ENCODE results near the gene PPP1R14D.
"Not testable (repeated sequence)": the region's sequence is repeated elsewhere in the genome, so short reads cannot be mapped to it uniquely, and the experiment has no call there.

PPP1R14D gene, protein sequence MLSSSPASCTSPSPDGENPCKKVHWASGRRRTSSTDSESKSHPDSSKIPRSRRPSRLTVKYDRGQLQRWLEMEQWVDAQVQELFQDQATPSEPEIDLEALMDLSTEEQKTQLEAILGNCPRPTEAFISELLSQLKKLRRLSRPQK

DNA sequence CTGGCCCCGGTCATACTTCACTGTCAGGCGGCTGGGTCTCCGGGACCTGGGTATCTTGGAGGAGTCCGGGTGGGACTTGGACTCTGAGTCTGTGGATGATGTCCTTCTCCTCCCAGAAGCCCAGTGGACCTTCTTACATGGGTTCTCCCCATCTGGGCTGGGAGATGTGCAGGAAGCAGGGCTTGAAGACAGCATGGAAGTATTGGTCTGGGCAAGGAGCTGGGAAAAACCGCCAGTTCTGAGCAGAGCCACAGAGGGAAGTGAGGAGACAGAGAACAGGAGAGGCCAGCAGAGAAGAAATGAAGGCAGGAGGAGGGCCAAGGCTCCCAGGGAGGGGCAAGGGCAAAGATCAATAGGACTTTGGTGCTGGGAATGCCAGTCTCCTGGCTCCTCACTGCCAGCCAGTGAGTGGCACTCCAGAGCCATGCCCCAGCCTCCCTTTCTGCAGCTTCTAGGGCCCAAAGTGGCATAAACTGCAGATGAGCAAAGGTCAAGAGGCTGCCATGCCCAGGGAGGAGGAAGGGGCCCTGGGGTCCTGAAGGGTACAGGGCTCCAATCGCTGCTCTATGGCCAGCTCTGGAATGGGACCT, at the start of gene PPP1R14D:
PPP1R14D (minus strand) TSS at position 262 of the 590 bp plus-strand sequence; CDS start at position 195, 67 bp downstream.
- intact Hi-C loops (cut with DNase I): no loop called here
- no peak for DNase-seq

DNA sequence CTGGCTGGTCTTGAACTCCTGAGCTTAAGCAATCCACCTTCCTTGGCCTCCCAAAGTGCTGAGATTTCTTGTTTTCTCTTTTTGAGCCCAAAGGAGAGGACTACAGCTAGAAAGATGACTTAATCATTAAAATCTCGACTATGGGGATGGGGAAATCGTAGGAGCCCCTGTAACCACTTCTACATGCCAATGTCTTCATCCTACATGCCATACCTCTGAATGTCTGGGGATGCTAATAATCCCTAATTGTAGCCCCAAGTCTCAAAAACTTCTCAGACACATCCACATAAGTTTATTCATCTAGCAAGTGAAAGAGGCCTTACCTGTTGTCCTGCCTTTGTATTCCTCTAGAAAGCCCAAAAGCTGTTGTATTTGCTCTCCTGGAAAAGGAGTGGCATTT, 49.2 kb upstream of the PPP1R14D start:
- no peak for DNase-seq
- intact Hi-C loops (cut with DNase I): no loop called here

DNA sequence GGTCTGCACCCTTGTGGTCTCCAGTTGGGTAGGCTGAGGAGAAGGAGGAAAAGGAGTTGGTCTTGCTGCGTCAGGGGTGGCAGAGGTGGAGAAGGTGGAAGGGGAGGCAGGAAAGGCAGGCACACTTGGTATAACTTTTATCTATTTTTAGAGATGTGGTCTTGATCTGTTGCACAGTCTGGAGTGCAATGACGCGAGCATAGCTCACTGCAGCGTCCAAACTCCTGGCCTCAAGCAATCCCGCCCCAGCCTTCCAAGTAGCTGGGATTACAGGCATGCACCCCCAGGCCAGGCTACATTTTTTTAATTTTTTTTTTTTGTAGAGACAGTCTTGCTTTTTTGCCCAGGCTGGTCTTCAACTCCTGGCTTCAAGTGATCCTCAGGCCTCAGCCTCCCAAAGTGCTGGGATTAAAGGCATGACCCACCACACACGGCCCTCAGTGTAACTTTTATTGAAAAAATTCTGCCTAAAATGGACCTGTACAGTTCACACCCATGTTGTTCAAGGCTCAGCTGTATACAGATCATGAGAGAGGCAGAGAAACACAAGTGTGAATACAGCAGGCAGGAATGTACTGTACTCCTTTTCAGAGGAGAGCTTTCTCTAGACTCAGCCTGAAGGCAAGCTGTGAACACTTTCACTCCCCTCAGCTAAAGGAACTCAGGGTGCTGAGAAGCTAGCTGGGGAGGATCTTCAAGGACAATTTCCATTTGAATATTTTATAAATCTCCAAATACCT, 47.7 kb upstream of the PPP1R14D start:
- no peak for DNase-seq
- intact Hi-C loops (cut with DNase I): no loop called here

DNA sequence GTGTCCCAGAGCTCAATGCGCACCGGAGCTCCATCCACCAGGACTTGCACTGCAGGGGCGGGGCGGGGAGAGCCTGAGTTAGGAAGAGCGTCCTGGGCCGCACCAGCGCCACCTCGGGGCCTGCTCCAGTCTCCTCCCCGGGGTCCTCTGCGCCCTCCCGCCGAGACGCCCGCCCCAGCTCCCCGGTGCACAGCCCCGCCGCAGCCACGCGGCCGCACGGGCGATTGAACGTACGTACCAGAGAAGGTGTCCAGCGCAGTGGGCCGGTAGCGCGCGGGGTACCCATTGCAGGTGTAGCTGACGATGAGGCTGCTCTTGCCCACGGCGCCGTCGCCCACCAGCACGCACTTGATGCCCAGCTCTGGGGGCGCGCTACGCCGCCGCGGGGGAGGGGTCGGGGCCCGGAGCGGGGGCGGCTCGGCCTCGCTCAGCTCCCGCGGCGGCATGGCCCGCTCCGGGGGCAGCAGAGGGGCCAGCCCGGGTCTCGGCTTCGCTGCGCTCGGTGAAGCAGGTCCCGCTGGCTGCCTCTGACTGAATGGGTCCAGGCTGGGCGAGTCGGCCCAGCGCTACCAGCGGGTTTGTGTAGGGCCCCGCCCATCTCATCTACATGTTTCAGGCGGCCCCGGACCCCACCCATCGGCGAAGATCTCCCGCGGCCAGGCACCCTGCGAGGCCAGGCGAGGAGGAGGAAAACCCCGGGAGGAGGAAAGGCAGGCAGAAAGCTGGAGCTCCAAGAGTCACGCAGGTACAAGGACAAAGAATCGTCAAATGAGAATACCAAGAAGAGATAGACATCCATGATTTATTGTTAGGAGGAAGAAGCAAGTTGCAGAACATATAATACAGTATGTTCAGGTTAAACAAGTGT, 45.4 kb upstream of the PPP1R14D start, which contains the start of gene RHOV:
RHOV (minus strand) TSS at position 541 of the 868 bp plus-strand sequence; CDS start at position 446, 95 bp downstream.
- DNase-seq: peak in 41 of 42 donors; percentile 30 to 88 (median 60)
- intact Hi-C loops (cut with DNase I): no loop called here

DNA sequence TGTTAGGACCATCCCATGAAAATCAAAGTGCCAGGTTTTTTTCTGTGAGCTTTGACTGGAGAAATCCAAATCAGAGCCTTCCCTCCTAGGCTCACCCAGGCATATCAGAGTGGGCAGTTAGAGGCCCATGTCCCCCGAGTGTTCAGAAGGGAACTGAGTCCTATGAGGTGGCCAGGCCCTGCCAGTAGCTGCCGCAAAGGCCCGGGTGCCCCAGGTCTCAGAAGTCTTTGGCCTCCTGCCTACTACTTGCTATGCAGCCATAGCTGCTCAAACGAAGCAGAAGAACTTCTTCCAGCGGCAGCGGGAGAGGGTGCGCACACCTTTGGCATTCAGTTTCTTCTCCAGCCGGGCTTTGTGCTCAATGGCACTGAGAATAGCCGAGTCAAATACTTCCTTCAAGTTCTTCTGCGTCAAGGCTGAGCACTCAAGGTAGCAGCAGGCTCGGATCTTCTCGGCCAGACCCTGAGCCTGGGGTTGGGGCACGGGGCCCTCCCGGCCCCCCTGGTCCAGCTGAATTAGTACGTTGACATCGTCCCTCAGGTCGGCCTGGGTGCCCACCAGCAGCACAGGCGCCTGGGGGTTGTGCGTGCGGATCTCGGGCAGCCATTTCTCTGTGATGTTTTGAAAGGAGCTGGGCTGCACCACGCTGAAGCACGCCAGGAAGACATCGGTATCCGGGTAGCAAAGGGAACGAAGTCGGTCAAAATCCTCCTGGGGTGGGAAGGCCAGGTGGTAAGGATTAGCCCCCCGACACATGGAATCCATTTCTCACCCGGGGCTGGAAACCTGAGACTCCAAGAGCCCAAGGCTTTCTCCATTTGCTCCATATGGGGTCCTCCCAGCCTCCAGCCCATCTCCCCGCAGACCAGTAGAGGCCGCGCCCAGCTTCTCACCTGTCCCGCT, 44.5 kb upstream of the PPP1R14D start:
- DNase-seq: no peak
- intact Hi-C loops (cut with DNase I): no loop called here

DNA sequence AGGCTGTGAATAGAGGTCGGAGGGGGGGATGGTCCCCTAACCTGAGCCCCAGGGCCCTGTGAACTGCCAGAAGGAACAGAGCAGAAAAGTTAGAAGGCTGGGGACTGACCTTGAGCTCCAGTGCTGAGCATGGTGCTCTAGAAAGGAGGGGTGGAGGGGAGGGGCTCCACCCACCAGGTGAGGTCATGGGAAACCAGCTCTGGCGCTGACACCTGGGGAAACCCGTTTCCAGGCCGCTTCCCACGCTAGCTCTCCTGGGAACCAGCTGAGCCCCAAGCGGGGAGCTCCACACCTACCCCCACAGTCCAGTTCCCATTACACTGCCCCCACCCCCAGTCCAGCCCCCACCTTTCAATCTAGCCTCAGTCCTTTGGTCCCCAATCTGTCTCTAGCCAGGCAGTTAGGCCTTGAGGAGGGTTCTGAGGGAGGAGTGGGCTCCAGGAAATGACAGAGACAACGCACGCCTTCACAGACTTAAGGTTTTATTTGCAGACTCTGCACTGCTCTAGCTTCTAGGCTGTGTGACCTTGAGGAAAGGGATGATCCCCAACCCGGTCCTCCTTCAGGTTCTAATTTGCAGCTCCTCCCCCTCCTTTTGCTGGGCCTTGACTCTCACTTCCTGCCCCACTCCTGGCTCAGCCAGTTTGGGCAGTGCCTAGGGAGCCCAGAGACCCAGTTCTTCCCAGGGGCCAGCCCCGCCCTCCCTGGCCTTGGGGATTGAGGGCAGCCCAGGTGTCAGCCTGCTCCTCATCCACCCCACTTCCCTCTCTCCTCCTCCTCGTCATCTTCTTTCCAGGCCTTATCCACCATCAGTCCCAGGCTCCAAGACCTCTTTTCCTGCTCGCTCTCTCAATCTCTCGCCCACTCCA, 43.5 kb upstream of the PPP1R14D start:
- no peak for DNase-seq
- intact Hi-C loops (cut with DNase I): no loop called here

DNA sequence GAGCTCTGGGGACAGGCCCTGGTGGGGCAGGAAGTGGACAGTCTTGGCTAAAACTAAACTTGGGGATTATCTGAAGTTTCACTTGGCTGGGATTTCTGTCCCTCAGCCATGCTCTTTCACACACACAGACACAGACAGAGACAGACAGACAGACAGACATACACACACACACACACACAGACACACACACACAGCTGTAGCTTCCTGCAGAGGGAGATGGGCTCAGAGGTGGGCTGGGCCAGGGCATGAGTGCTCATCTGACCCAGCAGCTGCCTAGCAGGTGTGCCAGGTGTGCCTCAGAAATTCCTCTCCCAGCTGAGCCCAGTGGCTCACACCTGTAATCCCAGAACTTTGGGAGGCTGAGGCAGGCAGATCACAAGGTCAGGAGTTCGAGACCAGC, 42.2 kb upstream of the PPP1R14D start:
- intact Hi-C loops (cut with DNase I): no loop called here
- no peak for DNase-seq

DNA sequence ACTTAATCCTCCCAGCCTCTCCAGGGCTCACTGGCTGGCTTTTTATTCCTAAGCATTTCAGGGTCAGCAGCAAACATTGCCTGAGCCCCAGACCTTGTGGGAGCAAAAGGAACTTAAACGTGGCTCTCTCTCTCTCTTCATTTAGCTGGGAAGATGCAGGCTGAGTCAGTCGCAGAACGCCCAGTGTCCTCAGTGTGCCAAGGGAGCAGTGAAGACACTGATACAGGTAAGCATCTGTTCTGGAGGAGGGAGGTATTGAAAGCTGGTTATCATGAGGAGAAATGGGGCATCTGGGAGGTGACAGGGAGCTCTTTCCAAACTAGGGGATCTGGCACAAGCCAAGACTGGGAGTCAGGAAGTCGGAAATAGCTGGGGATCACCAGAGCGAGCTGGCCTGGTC, 41.2 kb upstream of the PPP1R14D start:
- intact Hi-C loops (cut with DNase I): no loop called here
- DNase-seq: no peak

DNA sequence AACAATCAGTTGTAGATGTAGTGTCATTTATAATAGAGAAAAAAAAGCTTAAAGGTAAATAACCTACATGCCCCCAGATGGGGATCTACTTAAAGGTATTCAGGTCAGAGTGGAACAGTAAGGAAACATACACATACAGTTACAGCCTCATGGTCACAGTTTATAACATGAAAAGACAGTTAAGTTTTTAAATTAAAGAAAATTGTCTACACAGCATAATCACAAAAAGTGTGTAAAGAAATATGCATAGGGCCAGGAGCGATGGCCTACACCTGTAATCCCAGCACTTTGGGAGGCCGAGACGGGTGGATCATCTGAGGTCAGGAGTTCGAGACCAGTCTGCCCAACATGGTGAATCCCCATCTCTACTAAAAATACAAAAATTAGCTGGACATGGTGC, 38.7 kb upstream of the PPP1R14D start:
- intact Hi-C loops (cut with DNase I): no loop called here
- DNase-seq: no peak

DNA sequence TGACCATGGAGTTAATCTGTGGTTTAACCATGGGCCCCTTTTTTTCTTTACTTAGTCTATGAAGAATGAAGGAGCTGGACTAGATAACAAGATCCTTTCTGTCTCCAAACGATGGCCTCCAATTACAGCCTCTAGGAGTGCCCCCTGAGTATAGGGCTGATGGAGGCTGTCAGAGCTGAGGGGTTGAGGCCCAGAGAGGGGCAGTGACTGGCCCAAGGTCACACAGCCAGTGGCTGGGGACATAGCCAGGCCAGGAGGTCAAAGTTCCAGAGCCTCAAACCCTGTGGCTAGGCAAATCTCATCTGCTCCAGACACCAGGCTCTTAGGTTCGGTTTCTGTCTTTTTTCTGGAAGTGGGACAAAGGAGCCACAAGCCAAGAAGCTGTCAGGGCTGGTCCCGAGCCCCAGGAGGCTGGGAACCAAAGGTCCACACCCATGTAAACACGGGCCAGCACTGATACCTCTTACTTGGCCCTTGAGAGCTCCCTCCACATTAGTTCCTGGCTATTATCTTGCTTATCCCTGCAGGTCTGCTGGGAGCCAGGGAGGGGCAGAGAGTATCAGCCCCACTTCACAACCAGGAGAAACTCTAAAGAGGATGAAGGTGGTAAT, 35.3 kb upstream of the PPP1R14D start:
- intact Hi-C loops (cut with DNase I): no loop called here

DNA sequence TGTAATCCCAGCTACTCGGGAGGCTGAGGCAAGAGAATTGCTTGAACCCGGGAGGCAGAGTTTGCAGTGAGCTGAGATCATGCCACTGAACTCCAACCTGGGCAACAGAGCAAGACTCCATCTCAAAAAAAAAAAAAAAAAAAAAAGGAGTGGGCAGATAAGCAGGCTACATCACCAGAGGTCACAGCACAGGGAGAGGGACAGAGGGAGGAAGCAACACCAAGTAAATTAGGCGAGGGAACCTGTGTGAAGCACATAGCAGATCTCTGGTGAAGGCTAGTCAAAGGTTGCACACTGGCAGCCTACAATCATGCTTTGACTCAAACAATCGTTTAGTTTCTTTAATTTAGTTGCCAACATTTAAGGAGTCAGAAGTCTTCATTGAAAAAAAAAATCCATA, 32.6 kb upstream of the PPP1R14D start:
- DNase-seq; intact Hi-C loops (cut with DNase I): not testable (repeated sequence)

More for the DNA sequence above, 35.3 kb upstream of the PPP1R14D start:
- no peak for DNase-seq

DNA sequence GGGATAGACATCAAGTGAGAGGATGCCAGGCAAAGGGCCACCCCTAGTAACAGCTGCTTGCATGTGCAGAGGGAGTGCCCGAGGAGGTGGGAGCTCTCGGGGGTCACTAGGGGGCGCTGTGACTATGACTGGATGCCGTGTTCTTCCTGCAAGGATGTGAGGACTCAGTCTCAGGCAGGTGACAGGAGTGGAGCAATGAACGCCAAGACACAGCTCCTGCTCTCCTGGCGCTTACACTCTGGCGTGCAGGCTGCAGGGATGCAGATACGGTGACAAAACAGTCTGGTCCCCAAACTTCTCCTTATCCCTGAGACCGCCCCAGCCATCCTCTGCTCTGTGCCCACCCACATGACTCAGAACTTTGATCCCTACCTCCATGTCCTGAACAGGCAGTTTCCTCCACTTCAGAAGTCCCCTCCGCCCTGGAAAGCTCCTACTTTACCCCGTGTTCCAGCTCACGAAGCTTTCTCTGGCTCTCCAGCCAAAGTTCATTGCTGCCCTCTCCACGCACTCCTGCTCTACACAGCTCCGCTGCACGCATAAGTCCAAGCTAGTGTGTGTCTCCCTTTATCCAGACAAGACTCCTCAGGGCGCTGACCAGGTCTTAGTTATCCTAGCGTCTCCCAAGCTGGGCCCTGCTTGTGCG, 30.8 kb upstream of the PPP1R14D start:
- peak; percentile 35 to 88 (median 66) for DNase-seq
- intact Hi-C loops (cut with DNase I): loop anchor here (2.0 kb wide), 1 partner anchor 33 kb away; no protein-coding TSS in a partner anchor

DNA sequence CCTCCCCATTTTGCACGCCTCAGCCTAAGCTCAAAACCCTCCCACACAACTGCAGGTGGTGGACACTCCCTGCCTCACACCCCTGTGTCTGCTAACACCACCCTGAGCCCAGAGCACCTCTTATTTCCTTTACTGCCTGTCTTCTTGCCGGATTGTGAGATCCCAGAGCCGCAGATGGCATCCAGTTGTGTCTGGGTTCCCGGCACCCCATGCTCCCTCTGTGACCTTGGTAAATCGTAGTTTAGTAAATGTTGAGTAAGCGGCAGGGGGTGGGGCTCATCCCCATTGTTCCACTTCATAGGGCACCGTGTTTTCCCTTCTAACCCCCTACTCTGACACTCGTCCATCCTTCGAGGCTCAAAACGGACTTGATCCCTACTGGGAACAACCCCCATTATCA, 30.2 kb upstream of the PPP1R14D start:
- DNase-seq: peak in 1 of 42 donors; percentile 25
- intact Hi-C loops (cut with DNase I): loop anchor here (2.0 kb wide), 1 partner anchor 34 kb away; no protein-coding TSS in a partner anchor

DNA sequence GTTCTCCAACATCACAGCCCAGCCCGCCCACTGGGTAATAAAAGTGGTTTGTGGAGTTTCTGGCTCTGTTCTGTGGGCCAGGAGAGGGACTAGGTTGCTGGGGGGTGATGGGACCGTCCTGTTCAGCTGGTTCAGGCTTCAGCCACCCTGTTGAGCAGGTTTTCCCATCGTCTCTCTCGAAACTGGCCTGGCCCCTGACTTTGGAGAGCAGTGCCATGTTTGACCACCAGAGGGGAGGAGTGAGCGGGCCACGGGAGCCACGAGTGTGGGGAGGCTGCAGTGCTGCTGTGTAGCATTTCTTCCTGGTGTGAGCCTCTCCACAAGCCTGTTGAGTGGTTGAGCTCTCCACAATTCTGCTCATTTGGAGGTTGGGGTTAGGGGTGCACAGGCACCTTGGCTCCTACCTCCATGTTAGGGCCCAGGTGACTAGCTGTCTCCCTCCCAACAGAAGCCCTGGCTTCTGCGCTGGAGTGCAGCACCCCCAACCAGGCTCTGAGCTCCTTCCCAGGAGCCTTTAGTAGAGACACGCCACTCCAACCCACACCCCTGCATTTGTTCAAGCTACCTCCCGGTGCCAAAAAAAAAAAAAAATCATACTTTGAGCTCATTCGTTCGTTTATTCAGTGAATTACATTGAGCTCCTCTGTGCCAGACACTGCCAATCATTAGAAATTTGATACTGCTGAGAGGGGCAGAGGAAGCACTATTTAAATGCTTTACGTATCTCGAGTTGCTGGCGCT, 29.3 kb upstream of the PPP1R14D start:
- peak; percentile 49 to 89 (median 74) for DNase-seq
- intact Hi-C loops (cut with DNase I): loop anchor here (2.0 kb wide), 1 partner anchor 35 kb away; no protein-coding TSS in a partner anchor

DNA sequence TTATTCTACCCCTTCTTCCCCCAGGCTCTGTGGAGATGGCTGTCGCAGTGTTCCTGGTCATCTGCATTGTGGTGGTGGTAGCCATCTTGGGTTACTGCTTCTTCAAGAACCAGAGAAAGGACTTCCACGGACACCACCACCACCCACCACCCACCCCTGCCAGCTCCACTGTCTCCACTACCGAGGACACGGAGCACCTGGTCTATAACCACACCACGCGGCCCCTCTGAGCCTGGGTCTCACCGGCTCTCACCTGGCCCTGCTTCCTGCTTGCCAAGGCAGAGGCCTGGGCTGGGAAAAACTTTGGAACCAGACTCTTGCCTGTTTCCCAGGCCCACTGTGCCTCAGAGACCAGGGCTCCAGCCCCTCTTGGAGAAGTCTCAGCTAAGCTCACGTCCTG, 28.2 kb upstream of the PPP1R14D start:
- intact Hi-C loops (cut with DNase I): no loop called here
- no peak for DNase-seq
